HTERT RPE-1 (cell line): Measurements from ENCODE around the gene SDHB.
"Not testable (repeated sequence)": the region's sequence is repeated elsewhere in the genome, so short reads cannot be mapped to it uniquely, and the experiment has no call there.

Source experiments
- in situ Hi-C: fragments of 300-500 bp; cut with MboI; formaldehyde crosslinking; loops from 4 replicates; pipeline ENCODE4 v1.14.3; 2020; ENCODE audit warnings: low sequenced_read_pairs

The SDHB gene

GRCh38 chr1:17075470-17076255, 21.8 kb upstream of the SDHB start:
- in situ Hi-C loops: no loop called here

- in situ Hi-C loops: no loop called here
These were observed 18.0 kb upstream of the SDHB start for GRCh38 chr1:17071794-17072193.

- in situ Hi-C loops: no loop called here
These were observed 16.3 kb upstream of the SDHB start for GRCh38 chr1:17070163-17070525.

GRCh38 chr1:17069452-17070162, 15.8 kb upstream of the SDHB start:
- in situ Hi-C loops: no loop called here

- in situ Hi-C loops: no loop called here
These were observed 15.0 kb upstream of the SDHB start for GRCh38 chr1:17068789-17069188.

GRCh38 chr1:17067465-17068240, 13.8 kb upstream of the SDHB start:
- in situ Hi-C loops: no loop called here

- in situ Hi-C loops: no loop called here
These were observed 13.2 kb upstream of the SDHB start for GRCh38 chr1:17067069-17067426.

- in situ Hi-C loops: no loop called here
These were observed 12.7 kb upstream of the SDHB start for GRCh38 chr1:17066361-17067068.

- in situ Hi-C loops: no loop called here
These were observed 11.8 kb upstream of the SDHB start for GRCh38 chr1:17065666-17066065.

GRCh38 chr1:17062751-17063150, 8.9 kb upstream of the SDHB start:
- in situ Hi-C loops: not testable (repeated sequence)

GRCh38 chr1:17061892-17062291, 8.1 kb upstream of the SDHB start:
- in situ Hi-C loops: no loop called here

- in situ Hi-C loops: no loop called here
These were observed 7.7 kb upstream of the SDHB start for GRCh38 chr1:17061486-17061885.

- in situ Hi-C loops: no loop called here
These were observed 6.5 kb upstream of the SDHB start for GRCh38 chr1:17060306-17060749.

GRCh38 chr1:17059391-17060305, 5.8 kb upstream of the SDHB start:
- in situ Hi-C loops: no loop called here

GRCh38 chr1:17056551-17056950, 2.7 kb upstream of the SDHB start:
- in situ Hi-C loops: no loop called here

- in situ Hi-C loops: no loop called here
These were observed 2.0 kb upstream of the SDHB start for GRCh38 chr1:17055801-17056200.

- in situ Hi-C loops: no loop called here
These were observed 647 bp downstream of the SDHB start for GRCh38 chr1:17053086-17053684.

- in situ Hi-C loops: no loop called here
These were observed 1.2 kb downstream of the SDHB start for GRCh38 chr1:17052641-17053040.

GRCh38 chr1:17052038-17052437, 1.8 kb downstream of the SDHB start:
- in situ Hi-C loops: no loop called here

- in situ Hi-C loops: no loop called here
These were observed 5.9 kb downstream of the SDHB start for GRCh38 chr1:17047924-17048323.
